Muscle layer of duodenum (tissue), 2 donors: Measurements from ENCODE around the gene PIK3R6.

Experiments used
- H3K27ac ChIP-seq: one replicate; pipeline ENCODE4 v1.7.0; 2013; ENCODE audit warnings: mild to moderate bottlenecking, low read length
- H3K27me3 ChIP-seq: one replicate; pipeline ENCODE4 v1.7.0; 2013; ENCODE audit warnings: low read depth, mild to moderate bottlenecking, control low read depth, low read length
- H3K36me3 ChIP-seq, 2 donors: one replicate each; pipeline ENCODE4 v1.7.0; 2013; ENCODE audit warnings: low read length in 2 of 2, control low read depth in 1 of 2, mild to moderate bottlenecking in 1 of 2; ENCODE audit not compliant: insufficient read depth in 2 of 2, control insufficient read depth in 1 of 2
- H3K4me1 ChIP-seq, 2 donors: one replicate each; pipeline ENCODE4 v1.7.0; 2013; ENCODE audit warnings: low read length in 2 of 2, mild to moderate bottlenecking in 2 of 2, control low read depth in 1 of 2, moderate library complexity in 1 of 2; ENCODE audit not compliant: insufficient read depth in 2 of 2, control insufficient read depth in 1 of 2
- H3K4me3 ChIP-seq, 2 donors: one replicate each; pipeline ENCODE4 v1.7.0; 2013; ENCODE audit warnings: low read length in 2 of 2, low read depth in 1 of 2, mild to moderate bottlenecking in 1 of 2
- H3K9me3 ChIP-seq, 2 donors: one replicate each; pipeline ENCODE4 v1.7.0; 2013; ENCODE audit warnings: low read length in 2 of 2, control low read depth in 1 of 2, mild to moderate bottlenecking in 1 of 2; ENCODE audit not compliant: control insufficient read depth in 1 of 2
- donor health status: healthy.

The PIK3R6 gene

DNA sequence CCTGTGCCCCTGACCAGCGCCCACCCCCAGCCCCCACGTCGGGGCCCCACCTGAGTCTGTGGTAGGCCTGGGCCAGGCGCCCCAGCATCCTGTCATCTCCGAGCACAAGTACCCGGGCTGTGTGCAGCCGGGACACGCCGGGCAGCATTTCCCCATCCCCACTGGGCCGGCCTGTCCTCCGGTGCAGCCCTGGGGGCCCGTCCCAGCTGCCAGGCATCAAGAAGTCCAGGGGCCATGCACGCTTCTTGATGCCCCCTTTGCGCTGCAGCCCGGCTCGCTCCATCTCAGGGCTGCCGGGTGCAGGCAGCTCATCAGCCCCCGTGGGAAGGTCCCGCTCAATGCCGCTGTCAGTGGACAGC lies 39.0 kb downstream of the PIK3R6 start:
- no peak overlapping the region for H3K4me3 ChIP-seq
- no peaks in the 10 kb centered on the region for H3K4me1 ChIP-seq
- H3K36me3 ChIP-seq, result no peaks in the 10 kb centered on the region
- H3K27ac ChIP-seq, result no peak overlapping the region
- peaks cover 0 to 8% of the 10 kb centered on the region in 2 donors for H3K9me3 ChIP-seq
- peaks cover 5% of the 10 kb centered on the region for H3K27me3 ChIP-seq

- Histone ChIP-seq H3K4me3 (no peak overlapping the region), H3K27ac (no peak overlapping the region), H3K36me3 (no peaks in the 10 kb centered on the region), H3K9me3 (peaks cover 0 to 8% of the 10 kb centered on the region in 2 donors), H3K27me3 (peaks cover 5% of the 10 kb centered on the region), H3K4me1 (no peaks in the 10 kb centered on the region)
Measured at GRCh38 chr17:8826808-8827435, 40.6 kb downstream of the PIK3R6 start.

DNA sequence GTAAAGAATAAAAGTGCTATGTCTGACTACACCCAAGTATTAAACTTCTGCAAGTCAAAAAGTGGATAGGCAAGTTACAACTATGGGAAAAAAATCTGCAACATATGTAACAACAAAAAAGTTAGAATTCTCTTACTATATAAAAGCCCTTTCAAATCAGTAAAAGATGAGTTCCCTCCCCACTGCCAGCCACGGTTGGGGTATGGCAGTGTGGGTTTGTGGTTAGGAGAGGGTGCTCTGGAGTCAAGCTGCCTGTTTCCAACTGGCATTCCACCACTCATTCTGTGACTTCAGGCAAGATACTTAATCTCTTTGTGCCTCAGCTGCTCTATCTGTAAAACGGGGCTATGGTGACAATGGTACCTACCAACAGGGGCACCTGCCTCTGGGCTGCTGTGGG lies 41.7 kb downstream of the PIK3R6 start:
- no peaks in the 10 kb centered on the region for H3K36me3 ChIP-seq
- H3K27me3 ChIP-seq, result peaks cover 5% of the 10 kb centered on the region
- no peak overlapping the region for H3K27ac ChIP-seq
- no peaks in the 10 kb centered on the region for H3K4me1 ChIP-seq
- no peak overlapping the region for H3K4me3 ChIP-seq
- peaks cover 0 to 8% of the 10 kb centered on the region in 2 donors for H3K9me3 ChIP-seq

DNA sequence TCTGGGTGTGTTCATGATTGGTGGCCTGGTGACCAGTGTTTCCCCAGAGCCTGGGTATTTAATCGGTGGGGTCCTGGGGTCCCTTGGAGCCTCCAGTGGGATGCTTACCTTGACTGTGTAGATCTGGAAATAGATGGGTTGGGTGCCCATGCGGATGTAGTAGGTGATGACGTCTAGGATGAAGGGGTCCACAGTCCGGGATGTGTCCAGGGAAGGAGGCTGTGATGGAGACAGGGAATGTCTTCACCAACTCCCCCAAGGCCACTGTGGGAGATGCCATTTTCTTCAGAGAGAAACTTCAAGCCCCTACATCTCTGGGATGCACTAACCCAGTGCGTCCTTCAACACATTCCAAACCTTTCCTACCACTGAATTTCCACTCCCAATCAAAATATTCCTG lies 44.2 kb downstream of the PIK3R6 start:
- no peaks in the 10 kb centered on the region for H3K36me3 ChIP-seq
- H3K4me3 ChIP-seq, result no peak overlapping the region
- H3K4me1 ChIP-seq, result no peaks in the 10 kb centered on the region

DNA sequence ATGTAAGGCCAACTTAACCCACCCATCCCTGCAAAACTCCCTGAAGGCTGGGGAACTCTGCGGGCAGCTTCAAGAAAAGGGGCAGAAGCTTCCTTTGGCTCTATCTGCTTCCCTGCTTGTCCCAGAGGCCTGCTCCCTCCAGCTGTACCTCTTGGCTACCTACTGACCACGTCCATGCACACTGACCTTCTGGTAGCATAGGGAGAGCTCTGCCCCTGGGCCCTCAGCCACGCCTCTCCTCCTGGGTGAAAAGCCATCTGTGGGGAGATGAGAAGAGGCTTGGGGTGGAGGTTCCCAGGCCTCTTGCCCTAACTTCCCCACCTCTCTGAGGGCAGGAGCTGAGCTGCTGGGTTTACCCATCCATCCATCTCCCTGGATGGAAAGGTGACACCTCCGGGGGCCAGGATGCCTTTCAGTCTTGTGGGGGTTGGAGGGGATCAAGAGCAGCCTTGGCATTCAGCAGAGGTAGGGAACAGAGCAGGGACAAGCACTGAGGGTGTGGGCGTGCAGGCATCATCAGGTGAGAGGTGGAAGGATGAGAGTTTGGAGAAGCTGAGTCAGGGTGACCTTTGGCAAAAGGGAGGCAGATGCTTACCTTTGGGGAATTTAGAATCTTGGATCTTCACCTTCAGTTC lies 45.0 kb downstream of the PIK3R6 start:
- Histone ChIP-seq H3K9me3 (peaks cover 0 to 8% of the 10 kb centered on the region in 2 donors), H3K27ac (no peak overlapping the region), H3K4me1 (no peaks in the 10 kb centered on the region), H3K4me3 (no peak overlapping the region), H3K27me3 (no peaks in the 10 kb centered on the region), H3K36me3 (no peaks in the 10 kb centered on the region)

More for the DNA sequence above, 44.2 kb downstream of the PIK3R6 start:
- Histone ChIP-seq H3K27me3 (no peaks in the 10 kb centered on the region), H3K27ac (no peak overlapping the region), H3K9me3 (peaks cover 0 to 8% of the 10 kb centered on the region in 2 donors)

DNA sequence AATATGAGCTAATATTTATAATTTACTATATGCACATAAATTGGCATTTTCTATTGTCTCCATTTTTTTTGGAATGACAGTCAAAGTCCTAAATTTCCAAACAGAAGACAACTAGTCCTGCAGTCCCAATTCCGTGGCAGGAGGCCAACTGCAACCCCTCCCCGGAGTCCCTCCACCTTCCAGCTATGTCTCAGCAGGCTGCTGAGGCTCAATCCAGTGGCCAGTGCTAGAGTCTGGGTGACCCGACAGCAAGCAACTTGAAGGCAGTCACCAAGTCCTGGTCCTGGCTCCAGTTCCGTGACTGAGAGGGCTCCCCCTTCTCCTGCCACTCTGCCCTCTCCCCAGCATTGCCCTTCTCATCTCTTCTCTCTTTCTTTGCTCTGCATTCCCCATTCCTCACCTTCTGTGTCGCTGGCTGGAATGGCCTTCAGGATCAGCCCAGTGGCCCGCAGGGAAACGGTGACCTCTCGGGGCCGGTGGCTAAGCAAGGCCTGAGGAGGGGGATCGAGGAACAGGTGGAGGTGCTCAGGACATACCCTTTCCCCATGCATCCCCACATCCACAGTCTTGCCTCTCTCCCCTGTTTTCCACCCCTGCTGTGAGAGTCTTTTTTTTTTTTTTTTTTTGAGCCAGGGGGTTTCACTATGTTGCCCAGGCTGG lies 45.9 kb downstream of the PIK3R6 start:
- Histone ChIP-seq H3K36me3 (no peaks in the 10 kb centered on the region), H3K27ac (no peak overlapping the region), H3K4me1 (no peaks in the 10 kb centered on the region), H3K4me3 (no peak overlapping the region), H3K27me3 (no peaks in the 10 kb centered on the region), H3K9me3 (peaks cover 0 to 8% of the 10 kb centered on the region in 2 donors)

- no peak overlapping the region for H3K27ac ChIP-seq
Measured at GRCh38 chr17:8820311-8821010, 47.0 kb downstream of the PIK3R6 start.

GRCh38 chr17:8818654-8819330 lies 48.7 kb downstream of the PIK3R6 start:
- no peaks in the 10 kb centered on the region for H3K27me3 ChIP-seq
- no peaks in the 10 kb centered on the region for H3K36me3 ChIP-seq
- H3K9me3 ChIP-seq, result no peaks in the 10 kb centered on the region
- no peak overlapping the region for H3K27ac ChIP-seq
- H3K4me1 ChIP-seq, result no peaks in the 10 kb centered on the region
- H3K4me3 ChIP-seq, result no peak overlapping the region

More at GRCh38 chr17:8820311-8821010, 47.0 kb downstream of the PIK3R6 start:
- H3K27me3 ChIP-seq, result no peaks in the 10 kb centered on the region
- peaks cover 0 to 8% of the 10 kb centered on the region in 2 donors for H3K9me3 ChIP-seq
- H3K36me3 ChIP-seq, result no peaks in the 10 kb centered on the region
- no peak overlapping the region for H3K4me3 ChIP-seq
- H3K4me1 ChIP-seq, result no peaks in the 10 kb centered on the region

- H3K27me3 ChIP-seq, result no peaks in the 10 kb centered on the region
- H3K9me3 ChIP-seq, result no peaks in the 10 kb centered on the region
- H3K36me3 ChIP-seq, result no peaks in the 10 kb centered on the region
- no peak overlapping the region for H3K4me3 ChIP-seq
- no peak overlapping the region for H3K27ac ChIP-seq
- no peaks in the 10 kb centered on the region for H3K4me1 ChIP-seq
Measured at GRCh38 chr17:8818047-8818446, 49.4 kb downstream of the PIK3R6 start.

GRCh38 chr17:8806926-8807550 lies 60.4 kb downstream of the PIK3R6 start:
- Histone ChIP-seq H3K27ac (no peak overlapping the region), H3K27me3 (no peaks in the 10 kb centered on the region)

More at GRCh38 chr17:8806926-8807550, 60.4 kb downstream of the PIK3R6 start:
- H3K36me3 ChIP-seq, result no peaks in the 10 kb centered on the region
- no peaks in the 10 kb centered on the region for H3K4me1 ChIP-seq
- no peak overlapping the region for H3K4me3 ChIP-seq
- H3K9me3 ChIP-seq, result peaks cover 0 to 21% of the 10 kb centered on the region in 2 donors
